MM.1S (cell line): ENCODE measurements around the gene C10orf90.

Experiments used
- CTCF ChIP-seq: fragments of 300-600 bp; sonication (generic); IDR thresholded peaks from 2 replicates; pipeline ENCODE4 v1.5.1; 2016; ENCODE audit warnings: antibody characterized with exemption, low read length, mixed read lengths
- EZH2 ChIP-seq: fragments of 300-600 bp; sonication (generic); optimal IDR thresholded peaks from 2 replicates; pipeline ENCODE3; 2017; ENCODE audit warnings: low read depth, mild to moderate bottlenecking, antibody characterized with exemption, low read length, mixed read lengths
- EZH2phosphoT487 ChIP-seq: fragments of 300-600 bp; sonication (generic); IDR thresholded peaks from 2 replicates; pipeline ENCODE4 v1.6.1; 2018; ENCODE audit warnings: antibody characterized with exemption, low read length

GRCh38 chr10:126461289-126461940 lies 209.1 kb downstream of the C10orf90 start:
- TF ChIP-seq CTCF: no peak
- no peak for TF ChIP-seq EZH2
- TF ChIP-seq EZH2phosphoT487: no peak
